ENCODE measurements around the gene OSBPL6.

DNA sequence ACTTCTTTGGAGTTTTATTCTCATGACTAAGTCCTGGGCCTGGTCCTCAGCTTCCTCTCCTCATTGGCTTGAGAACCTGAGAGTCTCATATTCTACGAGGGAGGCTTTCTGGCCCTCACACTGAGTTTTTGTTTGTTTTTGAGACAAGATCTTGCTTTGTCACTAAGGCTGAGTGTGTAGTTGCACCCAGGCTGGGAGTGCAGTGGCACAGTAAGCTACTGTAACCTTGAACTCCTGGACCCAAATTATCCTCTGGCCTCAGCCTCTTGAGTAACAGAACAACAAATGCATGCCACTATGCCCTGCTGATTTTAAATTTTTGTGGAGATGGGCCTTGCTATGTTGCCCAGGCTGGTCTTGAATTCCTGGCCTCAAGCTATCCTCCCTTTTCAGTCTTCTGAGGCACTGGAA is 234.1 kb downstream of the OSBPL6 start:
- TF ChIP-seq CTCF (IDR thresholded peaks at IDR 0.05 in 4 of 5, conservative IDR thresholded peaks at IDR 0.05 in 1 of 5) (no peak), POLR2A (IDR thresholded peaks at IDR 0.05) (no peak)

All from gastrocnemius medialis (tissue), 4 donors.